K562 (cell line): ENCODE data around the gene STX1A. TPM values are rescaled to one million over a fixed set of nuclear protein-coding genes. Genes with fewer than 3 reads are reported as not detected.

Source experiments
- CBFA2T3 ChIP-seq: fragments of 450-650 bp; IDR thresholded peaks from 2 replicates; pipeline ENCODE4 v1.6.1; 2017
- FOXA3 ChIP-seq, 2 experiments: fragments of 450-650 bp in 1 of 2; sonication (generic) in 1 of 2; formaldehyde crosslinking; IDR thresholded peaks in 1 of 2; conservative IDR thresholded peaks in 1 of 2; 2 replicates each; pipeline versions ENCODE4 v1.4.0 to v1.8.0; 2020 to 2022; ENCODE audit warnings: mild to moderate bottlenecking in 2 of 2, missing genetic modification reagents in 1 of 2
- FOXP1 ChIP-seq: sonication (generic); formaldehyde crosslinking; IDR thresholded peaks from 2 replicates; pipeline ENCODE4 v1.8.0; 2022; ENCODE audit warnings: mild to moderate bottlenecking, missing genetic modification reagents
- HNRNPL ChIP-seq: fragments of 200-400 bp; formaldehyde crosslinking; IDR thresholded peaks from 2 replicates; pipeline ENCODE4 v1.6.1; 2017; ENCODE audit warnings: low read depth, mild to moderate bottlenecking, low read length
- KDM1A ChIP-seq, 2 experiments: fragments of 450-650 bp; IDR thresholded peaks; 2 replicates each; pipeline ENCODE4 v1.6.1; 2016; ENCODE audit warnings: mild to moderate bottlenecking in 2 of 2
- NR2F6 ChIP-seq: fragments of 450-650 bp; formaldehyde crosslinking; IDR thresholded peaks from 2 replicates; pipeline ENCODE4 v1.4.0; 2020; ENCODE audit warnings: mild to moderate bottlenecking
- PKNOX1 ChIP-seq: fragments of 450-650 bp; IDR thresholded peaks from 2 replicates; pipeline ENCODE4 v1.6.1; 2016
- POLR2AphosphoS2 ChIP-seq: IDR thresholded peaks from 2 replicates; pipeline ENCODE4 v1.6.1; 2012; ENCODE audit warnings: low read length, improper control_type of control experiment
- RCOR1 ChIP-seq, 2 experiments: IDR thresholded peaks; 2 replicates each; pipeline ENCODE4 v1.6.1; 2012; ENCODE audit warnings: low read depth in 2 of 2, low read length in 2 of 2, borderline replicate concordance in 1 of 2, improper control_type of control experiment in 1 of 2
- RNF2 ChIP-seq: sonication (generic); IDR thresholded peaks from 2 replicates; pipeline ENCODE4 v1.6.1; 2016
- ZFP30 ChIP-seq: fragments of 250-450 bp; sonication (Bioruptor Pico); IDR thresholded peaks from 2 replicates; pipeline ENCODE4 v1.8.0; 2022; ENCODE audit warnings: moderate library complexity, mild to moderate bottlenecking, inconsistent platforms, borderline replicate concordance
- ZNF592 ChIP-seq: fragments of 450-650 bp; IDR thresholded peaks from 2 replicates; pipeline ENCODE4 v1.6.1; 2017; ENCODE audit warnings: antibody characterized with exemption, mild to moderate bottlenecking
- ZNF766 ChIP-seq: fragments of 200-800 bp; sonication (Bioruptor generic); conservative IDR thresholded peaks from 2 replicates; pipeline ENCODE4 v1.6.1; 2016; ENCODE audit warnings: missing genetic modification characterization, missing compliant biosample characterization
- polyA plus RNA-seq, 8 experiments: library from polyadenylated mRNA; depleted of rRNA in 4 of 8; stranded (reverse) in 5 of 8; unstranded in 3 of 8; fragments of >200 nt; fragmentation: Nextera tagmentation in 2 of 8; fragmentation: Illumina TruSeq in 1 of 8; extraction: Ambion mirVana in 2 of 8; extraction: Trizol in 1 of 8; gene quantifications; 2 replicates each; pipeline versions ENCODE4 v1.2.1 to v1.2.3, GENCODE V29; 2011 to 2014; ENCODE audit warnings: inconsistent platforms in 1 of 8, missing spikeins in 1 of 8
- total RNA-seq, 7 experiments: library from RNA; depleted of rRNA in 6 of 7; stranded (reverse); fragments of >200 nt in 6 of 7; fragmentation: Illumina TruSeq in 2 of 7; extraction: Trizol in 2 of 7; gene quantifications; 2 replicates each; pipeline versions ENCODE4 v1.2.1 to v1.2.3, GENCODE V29; 2011 to 2021; ENCODE audit warnings: low replicate concordance in 1 of 7
- TF ChIP-seq, protein P1 (sequence below): fragments of 450-650 bp; IDR thresholded peaks from 2 replicates; pipeline ENCODE4 v1.6.1; 2016; ENCODE audit warnings: low read depth
- TF ChIP-seq, protein P2 (sequence below): fragments of 450-650 bp; formaldehyde crosslinking; IDR thresholded peaks from 2 replicates; pipeline ENCODE4 v1.4.0; 2020; ENCODE audit warnings: mild to moderate bottlenecking

STX1A gene
- total and polyA plus RNA-seq, 9 of the 15 experiments (the other 6 are each of a cell fraction or from before 2014, with no cell fraction given) = 0.04 to 15.1 (median 6.3) TPM

GRCh38 chr7:73730485-73730884, 11.0 kb upstream of the STX1A start (continued):
- TF ChIP-seq KDM1A (IDR thresholded peaks at IDR 0.05) = peak; percentile 80 to 84
- TF ChIP-seq, protein P1, sequence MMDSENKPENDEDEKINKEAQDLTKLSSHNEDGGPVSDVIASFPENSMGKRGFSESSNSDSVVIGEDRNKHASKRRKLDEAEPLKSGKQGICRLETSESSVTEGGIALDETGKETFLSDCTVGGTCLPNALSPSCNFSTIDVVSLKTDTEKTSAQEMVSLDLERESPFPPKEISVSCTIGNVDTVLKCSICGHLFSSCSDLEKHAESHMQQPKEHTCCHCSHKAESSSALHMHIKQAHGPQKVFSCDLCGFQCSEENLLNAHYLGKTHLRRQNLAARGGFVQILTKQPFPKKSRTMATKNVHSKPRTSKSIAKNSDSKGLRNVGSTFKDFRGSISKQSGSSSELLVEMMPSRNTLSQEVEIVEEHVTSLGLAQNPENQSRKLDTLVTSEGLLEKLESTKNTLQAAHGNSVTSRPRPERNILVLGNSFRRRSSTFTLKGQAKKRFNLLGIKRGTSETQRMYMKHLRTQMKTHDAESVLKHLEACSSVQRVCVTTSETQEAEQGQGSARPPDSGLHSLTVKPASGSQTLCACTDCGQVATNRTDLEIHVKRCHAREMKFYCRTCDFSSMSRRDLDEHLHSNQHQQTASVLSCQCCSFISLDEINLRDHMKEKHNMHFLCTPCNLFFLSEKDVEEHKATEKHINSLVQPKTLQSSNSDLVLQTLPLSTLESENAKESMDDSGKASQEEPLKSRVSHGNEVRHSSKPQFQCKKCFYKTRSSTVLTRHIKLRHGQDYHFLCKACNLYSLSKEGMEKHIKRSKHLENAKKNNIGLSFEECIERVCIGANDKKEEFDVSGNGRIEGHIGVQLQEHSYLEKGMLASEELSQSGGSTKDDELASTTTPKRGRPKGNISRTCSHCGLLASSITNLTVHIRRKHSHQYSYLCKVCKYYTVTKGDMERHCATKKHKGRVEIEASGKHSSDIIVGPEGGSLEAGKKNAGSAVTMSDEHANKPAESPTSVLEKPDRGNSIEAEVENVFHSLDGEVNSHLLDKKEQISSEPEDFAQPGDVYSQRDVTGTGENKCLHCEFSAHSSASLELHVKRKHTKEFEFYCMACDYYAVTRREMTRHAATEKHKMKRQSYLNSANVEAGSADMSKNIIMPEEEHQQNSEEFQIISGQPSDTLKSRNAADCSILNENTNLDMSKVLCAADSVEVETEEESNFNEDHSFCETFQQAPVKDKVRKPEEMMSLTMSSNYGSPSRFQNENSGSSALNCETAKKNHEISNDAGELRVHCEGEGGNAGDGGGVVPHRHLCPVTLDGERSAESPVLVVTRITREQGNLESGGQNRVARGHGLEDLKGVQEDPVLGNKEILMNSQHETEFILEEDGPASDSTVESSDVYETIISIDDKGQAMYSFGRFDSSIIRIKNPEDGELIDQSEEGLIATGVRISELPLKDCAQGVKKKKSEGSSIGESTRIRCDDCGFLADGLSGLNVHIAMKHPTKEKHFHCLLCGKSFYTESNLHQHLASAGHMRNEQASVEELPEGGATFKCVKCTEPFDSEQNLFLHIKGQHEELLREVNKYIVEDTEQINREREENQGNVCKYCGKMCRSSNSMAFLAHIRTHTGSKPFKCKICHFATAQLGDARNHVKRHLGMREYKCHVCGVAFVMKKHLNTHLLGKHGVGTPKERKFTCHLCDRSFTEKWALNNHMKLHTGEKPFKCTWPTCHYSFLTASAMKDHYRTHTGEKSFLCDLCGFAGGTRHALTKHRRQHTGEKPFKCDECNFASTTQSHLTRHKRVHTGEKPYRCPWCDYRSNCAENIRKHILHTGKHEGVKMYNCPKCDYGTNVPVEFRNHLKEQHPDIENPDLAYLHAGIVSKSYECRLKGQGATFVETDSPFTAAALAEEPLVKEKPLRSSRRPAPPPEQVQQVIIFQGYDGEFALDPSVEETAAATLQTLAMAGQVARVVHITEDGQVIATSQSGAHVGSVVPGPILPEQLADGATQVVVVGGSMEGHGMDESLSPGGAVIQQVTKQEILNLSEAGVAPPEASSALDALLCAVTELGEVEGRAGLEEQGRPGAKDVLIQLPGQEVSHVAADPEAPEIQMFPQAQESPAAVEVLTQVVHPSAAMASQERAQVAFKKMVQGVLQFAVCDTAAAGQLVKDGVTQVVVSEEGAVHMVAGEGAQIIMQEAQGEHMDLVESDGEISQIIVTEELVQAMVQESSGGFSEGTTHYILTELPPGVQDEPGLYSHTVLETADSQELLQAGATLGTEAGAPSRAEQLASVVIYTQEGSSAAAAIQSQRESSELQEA = no peak
- TF ChIP-seq FOXA3 (CRISPR knock-in tag; conservative IDR thresholded peaks at IDR 0.05 in 1 of 2, IDR thresholded peaks at IDR 0.05 in 1 of 2) = no peak
- TF ChIP-seq NR2F6 (CRISPR knock-in tag) = no peak
- 0 out of 2 replicates have a peak, but pooled peaks have one; percentile 49 for TF ChIP-seq ZNF766 (CRISPR knock-in tag)
- TF ChIP-seq ZNF592 = no peak
- TF ChIP-seq RCOR1 (IDR thresholded peaks at IDR 0.05; ENCODE audit: borderline replicate concordance in 1 of 2, low read depth in 2 of 2, low read length in 2 of 2) = peak in 1 of 2 experiments; percentile 88; a peak in 2 of 4 replicates
- no peak for TF ChIP-seq FOXP1 (CRISPR knock-in tag)
- TF ChIP-seq PKNOX1 = peak; percentile 65
- TF ChIP-seq RNF2 = no peak
- TF ChIP-seq ZFP30 = no peak
- TF ChIP-seq, protein P2, sequence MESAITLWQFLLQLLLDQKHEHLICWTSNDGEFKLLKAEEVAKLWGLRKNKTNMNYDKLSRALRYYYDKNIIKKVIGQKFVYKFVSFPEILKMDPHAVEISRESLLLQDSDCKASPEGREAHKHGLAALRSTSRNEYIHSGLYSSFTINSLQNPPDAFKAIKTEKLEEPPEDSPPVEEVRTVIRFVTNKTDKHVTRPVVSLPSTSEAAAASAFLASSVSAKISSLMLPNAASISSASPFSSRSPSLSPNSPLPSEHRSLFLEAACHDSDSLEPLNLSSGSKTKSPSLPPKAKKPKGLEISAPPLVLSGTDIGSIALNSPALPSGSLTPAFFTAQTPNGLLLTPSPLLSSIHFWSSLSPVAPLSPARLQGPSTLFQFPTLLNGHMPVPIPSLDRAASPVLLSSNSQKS (CRISPR knock-in tag) = no peak
- peak; percentile 80 for TF ChIP-seq CBFA2T3
- TF ChIP-seq POLR2AphosphoS2 = no peak
- no peak for TF ChIP-seq HNRNPL
